Keratinocyte (primary cell): ENCODE results near the gene ADGRG4. TPM values are rescaled to one million over a fixed set of nuclear protein-coding genes. Genes with fewer than 3 reads are reported as not detected.

Experiments
- DNase-seq: peaks from one replicate; pipeline ENCODE4 v3.0.0-alpha.2; 2011; ENCODE audit warnings: low read depth, missing footprints, low spot score
- FAIRE-seq: peaks from 2 replicates; lab custom pipeline; 2011; peaks lifted over from hg19 to GRCh38; lab: Jason Lieb, UNC
- H2AFZ ChIP-seq: 2 replicates; pipeline ENCODE4 v1.6.0; 2012; ENCODE audit warnings: low read length, control low read depth, inconsistent platforms; ENCODE audit not compliant: control insufficient read depth
- H3K27ac ChIP-seq: 2 replicates; pipeline ENCODE4 v1.5.1; 2011; ENCODE audit warnings: low read length; ENCODE audit not compliant: control insufficient read depth, insufficient read depth
- H3K27me3 ChIP-seq: 3 replicates; pipeline ENCODE4 v1.6.0; 2011; ENCODE audit warnings: low read length; ENCODE audit not compliant: control insufficient read depth, insufficient read depth; ENCODE audit errors: extremely low read depth
- H3K36me3 ChIP-seq, 2 experiments: 2 replicates in 1 of 2; 3 replicates in 1 of 2; pipeline ENCODE4 v1.5.1; 2011; ENCODE audit warnings: low read length in 2 of 2, mild to moderate bottlenecking in 1 of 2; ENCODE audit not compliant: control insufficient read depth in 2 of 2, insufficient read depth in 2 of 2; ENCODE audit errors: extremely low read depth in 1 of 2
- H3K4me1 ChIP-seq: 3 replicates; pipeline ENCODE4 v1.5.1; 2011; ENCODE audit warnings: low read length; ENCODE audit not compliant: control insufficient read depth, insufficient read depth; ENCODE audit errors: extremely low read depth
- H3K4me2 ChIP-seq: 3 replicates; pipeline ENCODE4 v1.6.0; 2011; ENCODE audit warnings: low read depth, low read length; ENCODE audit not compliant: control insufficient read depth, insufficient read depth; ENCODE audit errors: extremely low read depth
- H3K4me3 ChIP-seq, 3 experiments: fragments of 200-600 bp in 1 of 3; sonication (generic) in 1 of 3; 2 replicates in 2 of 3; 3 replicates in 1 of 3; pipeline ENCODE4 v1.5.1; 2011 to 2016; ENCODE audit warnings: low read length in 3 of 3, mild to moderate bottlenecking in 3 of 3, control low read depth in 2 of 3, inconsistent platforms in 1 of 3, low read depth in 1 of 3, mixed read lengths in 1 of 3, mixed run types in 1 of 3, moderate library complexity in 1 of 3; ENCODE audit not compliant: control insufficient read depth in 2 of 3, insufficient read depth in 2 of 3; ENCODE audit errors: extremely low read depth in 1 of 3
- H3K79me2 ChIP-seq: 2 replicates; pipeline ENCODE4 v1.6.0; 2012; ENCODE audit warnings: low read length; ENCODE audit not compliant: control insufficient read depth, insufficient read depth
- H3K9ac ChIP-seq: 3 replicates; pipeline ENCODE4 v1.6.0; 2011; ENCODE audit warnings: low read length; ENCODE audit not compliant: control insufficient read depth, insufficient read depth; ENCODE audit errors: extremely low read depth
- H3K9me1 ChIP-seq: 3 replicates; pipeline ENCODE4 v1.6.0; 2011; ENCODE audit warnings: low read length; ENCODE audit not compliant: control insufficient read depth, insufficient read depth; ENCODE audit errors: extremely low read depth
- H3K9me3 ChIP-seq: 2 replicates; pipeline ENCODE4 v1.5.1; 2012; ENCODE audit warnings: low read depth, low read length; ENCODE audit not compliant: control insufficient read depth
- H4K20me1 ChIP-seq: 3 replicates; pipeline ENCODE4 v1.6.0; 2011; ENCODE audit warnings: low read length; ENCODE audit not compliant: control insufficient read depth, insufficient read depth; ENCODE audit errors: extremely low read depth
- CTCF ChIP-seq, 3 experiments: IDR thresholded peaks in 1 of 3; conservative IDR thresholded peaks in 1 of 3; optimal IDR thresholded peaks in 1 of 3; 2 replicates in 2 of 3; 3 replicates in 1 of 3; pipeline versions ENCODE3 to v1.5.1; 2011; ENCODE audit warnings: low read length in 3 of 3, mild to moderate bottlenecking in 3 of 3, moderate library complexity in 2 of 3, control low read depth in 1 of 3, inconsistent platforms in 1 of 3; ENCODE audit not compliant: insufficient read depth in 2 of 3; ENCODE audit errors: extremely low read depth in 1 of 3
- EZH2 ChIP-seq: IDR thresholded peaks from one replicate; pipeline ENCODE4 v1.6.1; 2012; ENCODE audit warnings: inconsistent platforms, mild to moderate bottlenecking, low read length, moderate library complexity
- dilution Hi-C: fragments of 300-500 bp; cut with MboI; formaldehyde crosslinking; loops from one replicate; pipeline ENCODE4 v1.7.0; 2020; ENCODE audit warnings: low sequenced_read_pairs; ENCODE audit not compliant: extremely low pct_ligation_motif_present
- polyA plus RNA-seq, 5 experiments: library from polyadenylated mRNA; depleted of rRNA in 3 of 5; stranded (reverse) in 3 of 5; stranded (forward) in 1 of 5; unstranded in 1 of 5; fragments of >200 nt; gene quantifications; 1 replicate in 1 of 5; 2 replicates in 3 of 5; 3 replicates in 1 of 5; pipeline versions ENCODE4 v1.2.1 to v1.2.3, GENCODE V29; 2011 to 2012; ENCODE audit warnings: missing spikeins in 2 of 5, low read depth in 1 of 5, low replicate concordance in 1 of 5

Gene ADGRG4
- polyA plus RNA-seq, 1 donor (not counting 4 experiments of a cell fraction or from before 2014, with no cell fraction given) = not detected

- TF ChIP-seq EZH2 (no peak), CTCF (optimal IDR thresholded peaks at IDR 0.05 in 1 of 3, IDR thresholded peaks at IDR 0.05 in 1 of 3, conservative IDR thresholded peaks at IDR 0.05 in 1 of 3; ENCODE audit: extremely low read depth in 1 of 3, insufficient read depth in 2 of 3, low read length in 3 of 3) (no peak)
- dilution Hi-C loops = no loop called here
- no peak for FAIRE-seq
Measured at GRCh38 chrX:136347706-136348105, 46.9 kb downstream of the ADGRG4 start.

GRCh38 chrX:136353526-136354093, 52.8 kb downstream of the ADGRG4 start:
- no peaks in the 10 kb centered on the region for H4K20me1 ChIP-seq
- TF ChIP-seq EZH2 (no peak), CTCF (optimal IDR thresholded peaks at IDR 0.05 in 1 of 3, IDR thresholded peaks at IDR 0.05 in 1 of 3, conservative IDR thresholded peaks at IDR 0.05 in 1 of 3; ENCODE audit: extremely low read depth in 1 of 3, insufficient read depth in 2 of 3, low read length in 3 of 3) (no peak)
- FAIRE-seq (peak; percentile 89), DNase-seq (peak; percentile 72)
- H3K4me1 ChIP-seq = peaks cover 19% of the 10 kb centered on the region
- dilution Hi-C loops = no loop called here
- no peak overlapping the region for H2AFZ ChIP-seq
- H3K27ac ChIP-seq = peak overlapping the region; percentile 83
- no peaks in the 10 kb centered on the region for H3K79me2 ChIP-seq
- no peaks in the 10 kb centered on the region for H3K36me3 ChIP-seq
- no peak overlapping the region for H3K4me3 ChIP-seq
- H3K9me1 ChIP-seq = no peaks in the 10 kb centered on the region
- H3K9ac ChIP-seq = peak overlapping the region; percentile 42
- H3K9me3 ChIP-seq = no peaks in the 10 kb centered on the region
- H3K4me2 ChIP-seq = peak overlapping the region; percentile 52
- H3K27me3 ChIP-seq = no peaks in the 10 kb centered on the region

More at GRCh38 chrX:136347706-136348105, 46.9 kb downstream of the ADGRG4 start:
- Histone ChIP-seq H3K4me1 (peaks cover 4% of the 10 kb centered on the region), H2AFZ (no peak overlapping the region), H3K9ac (no peak overlapping the region), H3K27ac (no peak overlapping the region), H3K4me3 (no peak overlapping the region), H3K9me1 (no peaks in the 10 kb centered on the region), H3K36me3 (no peaks in the 10 kb centered on the region), H3K9me3 (no peaks in the 10 kb centered on the region), H4K20me1 (no peaks in the 10 kb centered on the region), H3K4me2 (no peak overlapping the region), H3K27me3 (no peaks in the 10 kb centered on the region), H3K79me2 (no peaks in the 10 kb centered on the region)
- no peak for DNase-seq
